ENCODE results near the gene COPG1. TPM values are rescaled to one million over a fixed set of nuclear protein-coding genes. Genes with fewer than 3 reads are reported as not detected.

Gene COPG1
- total RNA-seq, 1 experiment from 2014 or later = 132 TPM

DNA sequence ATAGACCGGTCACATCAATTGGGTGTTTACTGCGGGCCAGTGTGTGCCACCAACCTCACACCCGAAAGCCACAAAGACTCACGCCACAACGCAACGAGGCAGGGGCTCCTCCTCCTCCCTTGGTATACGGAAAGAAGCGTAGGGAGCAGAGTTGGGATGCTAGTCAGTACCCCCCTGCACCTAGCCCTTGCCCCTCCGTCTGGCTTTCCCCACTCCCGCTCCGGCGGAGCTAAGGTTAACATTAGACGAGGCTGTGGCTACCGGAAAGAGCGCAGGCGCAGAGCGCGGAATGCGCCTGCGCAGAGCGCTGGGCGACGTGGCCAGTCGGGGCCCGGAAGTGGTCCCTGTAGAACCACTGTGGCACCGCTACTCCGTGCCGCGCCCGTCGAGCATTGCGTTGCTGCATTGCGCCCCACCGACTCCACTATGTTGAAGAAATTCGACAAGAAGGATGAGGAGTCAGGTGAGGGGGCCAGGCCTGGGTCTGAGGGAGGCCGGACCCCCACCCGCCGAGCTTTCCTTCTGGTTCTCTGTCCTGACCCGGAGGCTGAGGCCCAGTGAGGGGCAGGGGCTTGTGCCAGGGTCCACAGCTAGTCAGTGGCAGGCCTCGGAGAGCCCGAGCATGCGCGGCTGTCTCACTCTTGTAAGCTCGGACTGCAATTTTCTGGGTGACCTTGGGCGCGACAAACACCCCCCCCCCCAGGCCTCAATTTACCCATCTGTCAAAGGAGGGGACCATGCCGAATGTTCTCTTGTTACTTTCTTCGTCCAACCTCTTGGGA lies at the start of gene COPG1 (continued):
- TF ChIP-seq, protein P1, sequence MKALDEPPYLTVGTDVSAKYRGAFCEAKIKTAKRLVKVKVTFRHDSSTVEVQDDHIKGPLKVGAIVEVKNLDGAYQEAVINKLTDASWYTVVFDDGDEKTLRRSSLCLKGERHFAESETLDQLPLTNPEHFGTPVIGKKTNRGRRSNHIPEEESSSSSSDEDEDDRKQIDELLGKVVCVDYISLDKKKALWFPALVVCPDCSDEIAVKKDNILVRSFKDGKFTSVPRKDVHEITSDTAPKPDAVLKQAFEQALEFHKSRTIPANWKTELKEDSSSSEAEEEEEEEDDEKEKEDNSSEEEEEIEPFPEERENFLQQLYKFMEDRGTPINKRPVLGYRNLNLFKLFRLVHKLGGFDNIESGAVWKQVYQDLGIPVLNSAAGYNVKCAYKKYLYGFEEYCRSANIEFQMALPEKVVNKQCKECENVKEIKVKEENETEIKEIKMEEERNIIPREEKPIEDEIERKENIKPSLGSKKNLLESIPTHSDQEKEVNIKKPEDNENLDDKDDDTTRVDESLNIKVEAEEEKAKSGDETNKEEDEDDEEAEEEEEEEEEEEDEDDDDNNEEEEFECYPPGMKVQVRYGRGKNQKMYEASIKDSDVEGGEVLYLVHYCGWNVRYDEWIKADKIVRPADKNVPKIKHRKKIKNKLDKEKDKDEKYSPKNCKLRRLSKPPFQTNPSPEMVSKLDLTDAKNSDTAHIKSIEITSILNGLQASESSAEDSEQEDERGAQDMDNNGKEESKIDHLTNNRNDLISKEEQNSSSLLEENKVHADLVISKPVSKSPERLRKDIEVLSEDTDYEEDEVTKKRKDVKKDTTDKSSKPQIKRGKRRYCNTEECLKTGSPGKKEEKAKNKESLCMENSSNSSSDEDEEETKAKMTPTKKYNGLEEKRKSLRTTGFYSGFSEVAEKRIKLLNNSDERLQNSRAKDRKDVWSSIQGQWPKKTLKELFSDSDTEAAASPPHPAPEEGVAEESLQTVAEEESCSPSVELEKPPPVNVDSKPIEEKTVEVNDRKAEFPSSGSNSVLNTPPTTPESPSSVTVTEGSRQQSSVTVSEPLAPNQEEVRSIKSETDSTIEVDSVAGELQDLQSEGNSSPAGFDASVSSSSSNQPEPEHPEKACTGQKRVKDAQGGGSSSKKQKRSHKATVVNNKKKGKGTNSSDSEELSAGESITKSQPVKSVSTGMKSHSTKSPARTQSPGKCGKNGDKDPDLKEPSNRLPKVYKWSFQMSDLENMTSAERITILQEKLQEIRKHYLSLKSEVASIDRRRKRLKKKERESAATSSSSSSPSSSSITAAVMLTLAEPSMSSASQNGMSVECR (CRISPR knock-in tag; IDR thresholded peaks at IDR 0.05; ENCODE audit: borderline replicate concordance) = peak; percentile 25; the same call in 1 of the 2 replicates
- peak; percentile 33; the same call in 1 of the 2 replicates for TF ChIP-seq OVOL2 (CRISPR knock-in tag; IDR thresholded peaks at IDR 0.05; ENCODE audit: borderline replicate concordance)
- TF ChIP-seq, protein P2, sequence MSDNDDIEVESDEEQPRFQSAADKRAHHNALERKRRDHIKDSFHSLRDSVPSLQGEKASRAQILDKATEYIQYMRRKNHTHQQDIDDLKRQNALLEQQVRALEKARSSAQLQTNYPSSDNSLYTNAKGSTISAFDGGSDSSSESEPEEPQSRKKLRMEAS (CRISPR knock-in tag; IDR thresholded peaks at IDR 0.05) = peak; percentile 66
- TF ChIP-seq KAT7 (CRISPR knock-in tag; IDR thresholded peaks at IDR 0.05; ENCODE audit: borderline replicate concordance) = peak; percentile 92; the same call in 1 of the 2 replicates
- TF ChIP-seq, protein P3, sequence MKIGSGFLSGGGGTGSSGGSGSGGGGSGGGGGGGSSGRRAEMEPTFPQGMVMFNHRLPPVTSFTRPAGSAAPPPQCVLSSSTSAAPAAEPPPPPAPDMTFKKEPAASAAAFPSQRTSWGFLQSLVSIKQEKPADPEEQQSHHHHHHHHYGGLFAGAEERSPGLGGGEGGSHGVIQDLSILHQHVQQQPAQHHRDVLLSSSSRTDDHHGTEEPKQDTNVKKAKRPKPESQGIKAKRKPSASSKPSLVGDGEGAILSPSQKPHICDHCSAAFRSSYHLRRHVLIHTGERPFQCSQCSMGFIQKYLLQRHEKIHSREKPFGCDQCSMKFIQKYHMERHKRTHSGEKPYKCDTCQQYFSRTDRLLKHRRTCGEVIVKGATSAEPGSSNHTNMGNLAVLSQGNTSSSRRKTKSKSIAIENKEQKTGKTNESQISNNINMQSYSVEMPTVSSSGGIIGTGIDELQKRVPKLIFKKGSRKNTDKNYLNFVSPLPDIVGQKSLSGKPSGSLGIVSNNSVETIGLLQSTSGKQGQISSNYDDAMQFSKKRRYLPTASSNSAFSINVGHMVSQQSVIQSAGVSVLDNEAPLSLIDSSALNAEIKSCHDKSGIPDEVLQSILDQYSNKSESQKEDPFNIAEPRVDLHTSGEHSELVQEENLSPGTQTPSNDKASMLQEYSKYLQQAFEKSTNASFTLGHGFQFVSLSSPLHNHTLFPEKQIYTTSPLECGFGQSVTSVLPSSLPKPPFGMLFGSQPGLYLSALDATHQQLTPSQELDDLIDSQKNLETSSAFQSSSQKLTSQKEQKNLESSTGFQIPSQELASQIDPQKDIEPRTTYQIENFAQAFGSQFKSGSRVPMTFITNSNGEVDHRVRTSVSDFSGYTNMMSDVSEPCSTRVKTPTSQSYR (CRISPR knock-in tag; IDR thresholded peaks at IDR 0.05) = 0 out of 2 replicates have a peak, but pooled peaks have one; percentile 13

DNA sequence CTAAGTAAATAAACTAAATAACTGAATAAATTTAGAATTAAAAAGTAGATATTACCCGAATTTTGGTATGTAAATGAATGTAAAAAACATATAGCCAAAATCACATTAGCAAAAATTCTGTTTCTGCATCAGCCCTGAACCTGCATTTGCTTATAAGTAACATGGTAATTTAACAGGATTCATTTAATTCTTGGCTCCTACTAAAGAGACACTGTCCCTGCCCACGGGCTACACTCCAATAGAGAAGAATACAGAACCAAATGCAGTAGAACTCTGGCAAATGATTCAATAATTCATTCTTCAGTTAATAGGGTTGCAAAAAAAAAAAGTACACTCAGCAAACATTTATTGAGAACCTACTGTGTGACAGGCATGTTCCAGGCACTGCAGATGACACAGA lies 44.9 kb upstream of the COPG1 start:
- TF ChIP-seq JAZF1 (CRISPR knock-in tag; IDR thresholded peaks at IDR 0.05) (no peak), KAT7 (CRISPR knock-in tag; IDR thresholded peaks at IDR 0.05; ENCODE audit: borderline replicate concordance) (no peak), FOXP1 (CRISPR knock-in tag; IDR thresholded peaks at IDR 0.05; ENCODE audit: borderline replicate concordance) (no peak), NFYB (CRISPR knock-in tag; conservative IDR thresholded peaks at IDR 0.05; ENCODE audit: low read depth) (no peak), GRHL2 (CRISPR knock-in tag; IDR thresholded peaks at IDR 0.05; ENCODE audit: insufficient replicate concordance, severe bottlenecking) (no peak), ATF1 (CRISPR knock-in tag; IDR thresholded peaks at IDR 0.05) (no peak)
- TF ChIP-seq, protein P4, sequence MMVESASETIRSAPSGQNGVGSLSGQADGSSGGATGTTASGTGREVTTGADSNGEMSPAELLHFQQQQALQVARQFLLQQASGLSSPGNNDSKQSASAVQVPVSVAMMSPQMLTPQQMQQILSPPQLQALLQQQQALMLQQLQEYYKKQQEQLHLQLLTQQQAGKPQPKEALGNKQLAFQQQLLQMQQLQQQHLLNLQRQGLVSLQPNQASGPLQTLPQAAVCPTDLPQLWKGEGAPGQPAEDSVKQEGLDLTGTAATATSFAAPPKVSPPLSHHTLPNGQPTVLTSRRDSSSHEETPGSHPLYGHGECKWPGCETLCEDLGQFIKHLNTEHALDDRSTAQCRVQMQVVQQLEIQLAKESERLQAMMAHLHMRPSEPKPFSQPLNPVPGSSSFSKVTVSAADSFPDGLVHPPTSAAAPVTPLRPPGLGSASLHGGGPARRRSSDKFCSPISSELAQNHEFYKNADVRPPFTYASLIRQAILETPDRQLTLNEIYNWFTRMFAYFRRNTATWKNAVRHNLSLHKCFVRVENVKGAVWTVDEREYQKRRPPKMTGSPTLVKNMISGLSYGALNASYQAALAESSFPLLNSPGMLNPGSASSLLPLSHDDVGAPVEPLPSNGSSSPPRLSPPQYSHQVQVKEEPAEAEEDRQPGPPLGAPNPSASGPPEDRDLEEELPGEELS (CRISPR knock-in tag; IDR thresholded peaks at IDR 0.05) = no peak
- TF ChIP-seq, protein P5, sequence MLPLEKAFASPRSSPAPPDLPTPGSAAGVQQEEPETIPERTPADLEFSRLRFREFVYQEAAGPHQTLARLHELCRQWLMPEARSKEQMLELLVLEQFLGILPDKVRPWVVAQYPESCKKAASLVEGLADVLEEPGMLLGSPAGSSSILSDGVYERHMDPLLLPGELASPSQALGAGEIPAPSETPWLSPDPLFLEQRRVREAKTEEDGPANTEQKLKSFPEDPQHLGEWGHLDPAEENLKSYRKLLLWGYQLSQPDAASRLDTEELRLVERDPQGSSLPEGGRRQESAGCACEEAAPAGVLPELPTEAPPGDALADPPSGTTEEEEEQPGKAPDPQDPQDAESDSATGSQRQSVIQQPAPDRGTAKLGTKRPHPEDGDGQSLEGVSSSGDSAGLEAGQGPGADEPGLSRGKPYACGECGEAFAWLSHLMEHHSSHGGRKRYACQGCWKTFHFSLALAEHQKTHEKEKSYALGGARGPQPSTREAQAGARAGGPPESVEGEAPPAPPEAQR (CRISPR knock-in tag; IDR thresholded peaks at IDR 0.05) = no peak
- no peaks in the 10 kb centered on the region for H3K9me3 Mint-ChIP-seq
- no peaks in the 10 kb centered on the region for H3K4me1 Mint-ChIP-seq
- no peaks in the 10 kb centered on the region for H3K36me3 Mint-ChIP-seq
- ChIA-PET CTCF (no interaction called here), POLR2A (no interaction called here)
- no peak overlapping the region for H3K4me3 Mint-ChIP-seq
- no peak overlapping the region for H3K27ac Mint-ChIP-seq
- DNase-seq (ENCODE audit: low spot score) (no peak), ATAC-seq (no peak)
- H3K27me3 Mint-ChIP-seq (ENCODE audit: low read depth) = no peaks in the 10 kb centered on the region; the same call in 1 of the 2 replicates
